Bronchial epithelial cell (primary cell): ENCODE data around the gene ARAP2. TPM values are rescaled to one million over a fixed set of nuclear protein-coding genes. Genes with fewer than 3 reads are reported as not detected.

ENCODE experiments used
- DNase-seq: peaks from one replicate; pipeline ENCODE4 v3.0.0-alpha.2; 2010; ENCODE audit warnings: low read depth
- FAIRE-seq: peaks from 2 replicates; lab custom pipeline; 2011; peaks lifted over from hg19 to GRCh38; lab: Jason Lieb, UNC
- H3K27me3 ChIP-seq: 2 replicates; pipeline ENCODE4 v1.5.1; 2011; ENCODE audit warnings: low read length; ENCODE audit not compliant: control insufficient read depth, insufficient read depth
- H3K36me3 ChIP-seq: 2 replicates; pipeline ENCODE4 v1.5.1; 2011; ENCODE audit warnings: low read length; ENCODE audit not compliant: control insufficient read depth, insufficient read depth
- H3K4me3 ChIP-seq: 2 replicates; pipeline ENCODE4 v1.5.1; 2011; ENCODE audit warnings: mild to moderate bottlenecking, low read depth, low read length, control low read depth
- CTCF ChIP-seq: IDR thresholded peaks from 2 replicates; pipeline ENCODE4 v1.5.1; 2011; ENCODE audit warnings: mild to moderate bottlenecking, moderate library complexity, low read length, control low read depth, inconsistent platforms; ENCODE audit not compliant: insufficient read depth, severe bottlenecking
- total RNA-seq: library from RNA; depleted of rRNA; stranded (reverse); fragments of >200 nt; gene quantifications from 2 replicates; pipeline ENCODE4 v1.2.1, GENCODE V29; 2014

The ARAP2 gene
- total RNA-seq, 1 donor from 2014 or later = 46.3 TPM

DNA sequence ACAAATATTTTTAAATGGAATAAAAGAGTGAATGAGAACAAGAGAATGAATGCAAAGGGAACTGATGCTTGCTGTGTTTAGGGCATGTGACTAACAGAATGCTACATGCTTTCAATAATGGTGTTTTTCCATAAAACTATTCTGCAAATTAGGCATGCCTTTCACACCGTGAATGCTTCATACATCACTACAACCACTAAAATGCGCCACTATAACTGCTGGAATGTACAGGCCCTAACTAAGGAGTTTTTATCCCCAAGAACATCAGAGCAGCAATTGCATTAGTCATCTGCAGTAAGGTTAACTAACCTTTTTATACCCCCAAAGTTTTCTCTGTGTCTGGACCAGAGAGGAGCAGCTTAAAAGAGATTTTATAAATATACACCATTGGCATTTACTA, 190.4 kb downstream of the ARAP2 start:
- H3K4me3 ChIP-seq = no peak overlapping the region
- no peak for TF ChIP-seq CTCF
- H3K27me3 ChIP-seq = no peaks in the 10 kb centered on the region
- FAIRE-seq = no peak
- no peak for DNase-seq
- no peaks in the 10 kb centered on the region for H3K36me3 ChIP-seq

GRCh38 chr4:36051634-36052033, 192.7 kb downstream of the ARAP2 start:
- TF ChIP-seq CTCF = no peak
- FAIRE-seq = no peak
- H3K4me3 ChIP-seq = no peak overlapping the region
- DNase-seq = no peak
- no peaks in the 10 kb centered on the region for H3K27me3 ChIP-seq
- H3K36me3 ChIP-seq = no peaks in the 10 kb centered on the region

- Histone ChIP-seq H3K27me3 (no peaks in the 10 kb centered on the region), H3K4me3 (no peak overlapping the region), H3K36me3 (no peaks in the 10 kb centered on the region)
- no peak for TF ChIP-seq CTCF
- DNase-seq = no peak
- no peak for FAIRE-seq
Measured at GRCh38 chr4:36046026-36046425, 198.3 kb downstream of the ARAP2 start.

GRCh38 chr4:36043901-36044300, 200.4 kb downstream of the ARAP2 start:
- H3K27me3 ChIP-seq = no peaks in the 10 kb centered on the region
- TF ChIP-seq CTCF = no peak
- H3K36me3 ChIP-seq = no peaks in the 10 kb centered on the region
- FAIRE-seq (no peak), DNase-seq (peak; percentile 3)
- H3K4me3 ChIP-seq = no peak overlapping the region

GRCh38 chr4:36043241-36043640, 201.1 kb downstream of the ARAP2 start:
- TF ChIP-seq CTCF = no peak
- DNase-seq (no peak), FAIRE-seq (no peak)
- H3K27me3 ChIP-seq = no peaks in the 10 kb centered on the region
- H3K36me3 ChIP-seq = no peaks in the 10 kb centered on the region
- no peak overlapping the region for H3K4me3 ChIP-seq

GRCh38 chr4:36042122-36042970, 202.0 kb downstream of the ARAP2 start:
- Histone ChIP-seq H3K27me3 (no peaks in the 10 kb centered on the region), H3K36me3 (no peaks in the 10 kb centered on the region), H3K4me3 (no peak overlapping the region)
- TF ChIP-seq CTCF = no peak
- FAIRE-seq (no peak), DNase-seq (no peak)
